Gastrocnemius medialis (tissue), 4 donors: ENCODE data around the gene PRKG1.

Experiments
- CTCF ChIP-seq, 5 experiments: fragments of 450-650 bp in 3 of 5; fragments of 200-600 bp in 2 of 5; sonication (generic) in 2 of 5; IDR thresholded peaks in 4 of 5; conservative IDR thresholded peaks in 1 of 5; 1 replicate in 4 of 5; 2 replicates in 1 of 5; pipeline ENCODE4 v1.5.1; 2016 to 2019; ENCODE audit warnings: antibody characterized with exemption in 5 of 5, mild to moderate bottlenecking in 3 of 5, moderate library complexity in 3 of 5
- POLR2A ChIP-seq, 2 donors: fragments of 450-650 bp; IDR thresholded peaks; one replicate each; pipeline ENCODE4 v1.6.1; 2017; ENCODE audit warnings: antibody characterized with exemption in 2 of 2, mild to moderate bottlenecking in 2 of 2, moderate library complexity in 2 of 2

DNA sequence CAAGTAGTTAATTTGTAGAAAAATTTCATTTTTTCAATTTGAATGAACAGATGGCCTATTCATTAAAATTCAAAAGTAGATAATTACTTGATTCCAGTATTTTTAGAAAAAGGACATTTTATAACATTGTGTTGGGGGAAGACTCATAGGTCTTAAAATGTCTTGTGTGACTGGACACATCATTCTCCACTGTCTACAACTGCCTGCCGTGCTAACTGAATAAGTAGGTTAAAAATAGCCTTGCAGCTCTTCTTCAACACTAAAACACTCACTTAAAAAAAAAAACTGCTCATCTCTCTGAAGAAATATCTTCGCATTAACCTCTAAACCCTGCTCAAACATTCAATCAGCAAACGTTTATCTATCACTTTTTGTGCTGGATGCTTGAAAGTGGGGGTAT lies 371.3 kb downstream of the PRKG1 start:
- TF ChIP-seq CTCF (IDR thresholded peaks at IDR 0.05 in 4 of 5, conservative IDR thresholded peaks at IDR 0.05 in 1 of 5) (no peak), POLR2A (IDR thresholded peaks at IDR 0.05) (no peak)
